ENCODE results near the gene NXN.

DNA sequence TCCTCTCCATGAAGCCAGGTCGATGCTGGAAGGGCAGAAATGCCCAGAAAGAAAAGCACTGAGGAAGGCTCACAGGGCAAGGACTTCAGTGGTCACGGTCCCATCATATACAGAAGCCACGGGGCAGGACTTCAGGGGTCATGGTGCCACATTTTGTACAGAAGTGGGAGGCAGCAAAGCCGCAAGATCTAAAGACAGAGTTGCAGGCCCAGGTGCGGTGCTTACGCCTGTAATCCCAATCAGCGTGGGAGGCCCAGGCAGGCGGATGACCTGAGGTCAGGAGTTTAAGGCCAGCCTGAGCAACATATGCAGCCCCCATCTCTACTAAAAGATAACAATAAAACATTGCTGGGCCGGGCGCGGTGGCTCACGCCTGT, 96.0 kb downstream of the NXN start:
- TF ChIP-seq POLR2A (IDR thresholded peaks at IDR 0.05) = no peak
- TF ChIP-seq, protein P1, sequence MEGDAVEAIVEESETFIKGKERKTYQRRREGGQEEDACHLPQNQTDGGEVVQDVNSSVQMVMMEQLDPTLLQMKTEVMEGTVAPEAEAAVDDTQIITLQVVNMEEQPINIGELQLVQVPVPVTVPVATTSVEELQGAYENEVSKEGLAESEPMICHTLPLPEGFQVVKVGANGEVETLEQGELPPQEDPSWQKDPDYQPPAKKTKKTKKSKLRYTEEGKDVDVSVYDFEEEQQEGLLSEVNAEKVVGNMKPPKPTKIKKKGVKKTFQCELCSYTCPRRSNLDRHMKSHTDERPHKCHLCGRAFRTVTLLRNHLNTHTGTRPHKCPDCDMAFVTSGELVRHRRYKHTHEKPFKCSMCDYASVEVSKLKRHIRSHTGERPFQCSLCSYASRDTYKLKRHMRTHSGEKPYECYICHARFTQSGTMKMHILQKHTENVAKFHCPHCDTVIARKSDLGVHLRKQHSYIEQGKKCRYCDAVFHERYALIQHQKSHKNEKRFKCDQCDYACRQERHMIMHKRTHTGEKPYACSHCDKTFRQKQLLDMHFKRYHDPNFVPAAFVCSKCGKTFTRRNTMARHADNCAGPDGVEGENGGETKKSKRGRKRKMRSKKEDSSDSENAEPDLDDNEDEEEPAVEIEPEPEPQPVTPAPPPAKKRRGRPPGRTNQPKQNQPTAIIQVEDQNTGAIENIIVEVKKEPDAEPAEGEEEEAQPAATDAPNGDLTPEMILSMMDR (IDR thresholded peaks at IDR 0.05) = no peak
- TF ChIP-seq EP300 (IDR thresholded peaks at IDR 0.05) = no peak

All from gastroesophageal sphincter (tissue), 3 donors.